ENCODE data around the gene HESX1. TPM values are rescaled to one million over a fixed set of nuclear protein-coding genes. Genes with fewer than 3 reads are reported as not detected.
A peak's percentile ranks its signal among the peaks of the same experiment; 100 is the strongest.

Gene HESX1
- total and polyA plus RNA-seq, 2 of the 13 experiments (the other 11 are each of a cell fraction or from before 2014, with no cell fraction given), result 0.57 to 0.75 TPM

- TF ChIP-seq ZNF281 (CRISPR knock-in tag; IDR thresholded peaks at IDR 0.05; ENCODE audit: borderline replicate concordance) (no peak), ZNF547 (CRISPR knock-in tag; IDR thresholded peaks at IDR 0.05) (no peak), MTA3 (CRISPR knock-in tag; IDR thresholded peaks at IDR 0.05) (no peak), XRCC5 (optimal IDR thresholded peaks at IDR 0.05; ENCODE audit: low read length) (peak; percentile 69), UBTF (CRISPR knock-in tag; IDR thresholded peaks at IDR 0.05) (no peak), ATF7 (IDR thresholded peaks at IDR 0.05) (no peak), ATF7 (CRISPR knock-in tag; IDR thresholded peaks at IDR 0.05) (no peak), DBP (CRISPR knock-in tag; IDR thresholded peaks at IDR 0.05; ENCODE audit: not compliant biosample characterization) (no peak), RFX3 (CRISPR knock-in tag; IDR thresholded peaks at IDR 0.05) (no peak), NFYC (CRISPR knock-in tag; IDR thresholded peaks at IDR 0.05) (no peak), SNAI1 (CRISPR knock-in tag; IDR thresholded peaks at IDR 0.05; ENCODE audit: borderline replicate concordance) (no peak), ZNF318 (CRISPR knock-in tag; IDR thresholded peaks at IDR 0.05) (no peak)
These were observed 29.7 kb downstream of the HESX1 start (continued) for GRCh38 chr3:57169872-57170623.
